ENCODE data around the gene CDH23.

DNA sequence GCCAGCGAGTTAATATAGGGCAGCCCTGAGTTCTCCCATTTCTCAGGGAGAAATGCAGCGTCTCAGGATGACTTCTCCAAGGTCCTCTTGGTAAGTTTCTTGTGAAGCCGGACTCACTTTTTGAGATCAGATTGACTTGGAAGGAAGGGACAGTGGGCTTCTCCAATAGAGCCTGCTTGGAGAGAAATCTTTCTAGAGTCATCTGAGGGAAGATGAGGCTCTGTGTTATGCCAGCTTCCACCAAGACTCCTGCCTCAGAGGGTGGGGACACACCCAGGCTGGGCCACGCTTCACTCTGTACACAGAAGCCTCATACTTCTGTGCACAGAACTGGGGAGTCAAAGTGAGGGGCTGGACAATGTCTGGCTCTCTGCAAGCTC, 317.3 kb downstream of the CDH23 start:
- TF ChIP-seq, protein P1, sequence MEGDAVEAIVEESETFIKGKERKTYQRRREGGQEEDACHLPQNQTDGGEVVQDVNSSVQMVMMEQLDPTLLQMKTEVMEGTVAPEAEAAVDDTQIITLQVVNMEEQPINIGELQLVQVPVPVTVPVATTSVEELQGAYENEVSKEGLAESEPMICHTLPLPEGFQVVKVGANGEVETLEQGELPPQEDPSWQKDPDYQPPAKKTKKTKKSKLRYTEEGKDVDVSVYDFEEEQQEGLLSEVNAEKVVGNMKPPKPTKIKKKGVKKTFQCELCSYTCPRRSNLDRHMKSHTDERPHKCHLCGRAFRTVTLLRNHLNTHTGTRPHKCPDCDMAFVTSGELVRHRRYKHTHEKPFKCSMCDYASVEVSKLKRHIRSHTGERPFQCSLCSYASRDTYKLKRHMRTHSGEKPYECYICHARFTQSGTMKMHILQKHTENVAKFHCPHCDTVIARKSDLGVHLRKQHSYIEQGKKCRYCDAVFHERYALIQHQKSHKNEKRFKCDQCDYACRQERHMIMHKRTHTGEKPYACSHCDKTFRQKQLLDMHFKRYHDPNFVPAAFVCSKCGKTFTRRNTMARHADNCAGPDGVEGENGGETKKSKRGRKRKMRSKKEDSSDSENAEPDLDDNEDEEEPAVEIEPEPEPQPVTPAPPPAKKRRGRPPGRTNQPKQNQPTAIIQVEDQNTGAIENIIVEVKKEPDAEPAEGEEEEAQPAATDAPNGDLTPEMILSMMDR (conservative IDR thresholded peaks at IDR 0.05; ENCODE audit: low read length), result no peak
- TF ChIP-seq EZH2phosphoT487 (IDR thresholded peaks at IDR 0.05; ENCODE audit: borderline replicate concordance), result no peak

All from Loucy (cell line).